H1 (cell line): ENCODE results near the gene PORCN. TPM values are rescaled to one million over a fixed set of nuclear protein-coding genes. Genes with fewer than 3 reads are reported as not detected.

Source experiments
- CTCF ChIA-PET: fragments of 300-600 bp; sonication (Branson Sonifier 250); formaldehyde crosslinking; loops from one replicate; lab custom pipeline; 2021; ENCODE audit not compliant: partially characterized antibody; lab: Charles Lee
- POLR2A ChIA-PET: fragments of 300-600 bp; sonication (Branson Sonifier 250); formaldehyde crosslinking; loops from one replicate; lab custom pipeline; 2021; ENCODE audit warnings: inconsistent platforms; ENCODE audit not compliant: partially characterized antibody; lab: Charles Lee
- DNase-seq, 2 experiments: peaks; one replicate each; pipeline versions ENCODE4 v3.0.0 to v3.0.0-alpha.2; 2010 to 2022; ENCODE audit warnings: low spot score in 2 of 2, low read depth in 1 of 2, mixed read lengths in 1 of 2
- FAIRE-seq: peaks from 2 replicates; lab custom pipeline; 2011; peaks lifted over from hg19 to GRCh38; lab: Jason Lieb, UNC
- H2AFZ ChIP-seq: 2 replicates; pipeline ENCODE4 v1.8.1; 2012; ENCODE audit warnings: low read length, inconsistent platforms
- H2AK5ac ChIP-seq: 2 replicates; pipeline ENCODE4 v1.6.1; 2013; ENCODE audit warnings: low read depth, low read length
- H2BK120ac ChIP-seq: replicated peaks from 2 replicates; pipeline ENCODE3; 2013; ENCODE audit warnings: low read depth, low read length, inconsistent platforms
- H2BK12ac ChIP-seq: 2 replicates; pipeline ENCODE4 v1.6.1; 2013; ENCODE audit warnings: low read depth, low read length
- H2BK15ac ChIP-seq: 2 replicates; pipeline ENCODE4 v1.6.1; 2013; ENCODE audit warnings: low read length
- H2BK20ac ChIP-seq: 2 replicates; pipeline ENCODE4 v1.6.1; 2013; ENCODE audit warnings: low read length
- H2BK5ac ChIP-seq: 2 replicates; pipeline ENCODE4 v1.6.1; 2013; ENCODE audit warnings: low read depth, low read length
- H3K14ac ChIP-seq: 2 replicates; pipeline ENCODE4 v1.6.1; 2013; ENCODE audit warnings: inconsistent platforms; ENCODE audit not compliant: insufficient read length
- H3K18ac ChIP-seq: 2 replicates; pipeline ENCODE4 v1.6.1; 2013; ENCODE audit warnings: low read length; ENCODE audit errors: extremely low read depth
- H3K23ac ChIP-seq: 2 replicates; pipeline ENCODE4 v1.6.1; 2013; ENCODE audit warnings: inconsistent platforms; ENCODE audit not compliant: insufficient read length
- H3K23me2 ChIP-seq: 2 replicates; pipeline ENCODE4 v1.6.1; 2013; ENCODE audit warnings: low read depth, low read length
- H3K27ac ChIP-seq: 2 replicates; pipeline ENCODE4 v1.6.1; 2011; ENCODE audit warnings: low read depth, low read length, inconsistent platforms
- H3K27me3 ChIP-seq, 4 experiments: replicated peaks in 1 of 4; 1 replicate in 1 of 4; 2 replicates in 3 of 4; pipeline versions ENCODE4 v1.6.1 to v1.8.1; 2011 to 2013; ENCODE audit warnings: low read length in 3 of 4, mild to moderate bottlenecking in 3 of 4, inconsistent platforms in 2 of 4, mixed read lengths in 2 of 4, moderate library complexity in 1 of 4; ENCODE audit not compliant: control insufficient read depth in 3 of 4, insufficient read depth in 3 of 4; ENCODE audit errors: extremely low read depth in 1 of 4
- H3K36me3 ChIP-seq, 4 experiments: 2 replicates each; pipeline versions ENCODE4 v1.6.1 to v1.8.1; 2011 to 2013; ENCODE audit warnings: mild to moderate bottlenecking in 4 of 4, low read length in 3 of 4, moderate library complexity in 2 of 4, control low read depth in 1 of 4, inconsistent platforms in 1 of 4; ENCODE audit not compliant: insufficient read depth in 4 of 4, control insufficient read depth in 2 of 4
- H3K4ac ChIP-seq: replicated peaks from 2 replicates; pipeline ENCODE3; 2013; ENCODE audit warnings: low read length, low read depth, mixed read lengths, inconsistent platforms; ENCODE audit not compliant: insufficient read length
- H3K4me1 ChIP-seq, 4 experiments: replicated peaks in 1 of 4; 1 replicate in 1 of 4; 2 replicates in 3 of 4; pipeline versions ENCODE4 v1.6.1 to v1.8.1; 2011 to 2013; ENCODE audit warnings: low read length in 3 of 4, inconsistent platforms in 2 of 4, mixed read lengths in 1 of 4; ENCODE audit not compliant: insufficient read depth in 4 of 4, control insufficient read depth in 3 of 4
- H3K4me2 ChIP-seq, 2 experiments: 2 replicates each; pipeline versions ENCODE4 v1.6.1 to v1.8.1; 2011 to 2013; ENCODE audit warnings: low read depth in 2 of 2, low read length in 2 of 2, control low read depth in 1 of 2, inconsistent platforms in 1 of 2, mild to moderate bottlenecking in 1 of 2; ENCODE audit not compliant: insufficient read depth in 1 of 2
- H3K4me3 ChIP-seq, 4 experiments: fragments of 200-600, 300-600 bp in 1 of 4; sonication (generic), shearing (Covaris generic), sonication (Bioruptor Twin) in 1 of 4; 2 replicates each; pipeline versions ENCODE4 v1.5.1 to v1.8.1; 2011 to 2016; ENCODE audit warnings: low read length in 4 of 4, low read depth in 3 of 4, control low read depth in 2 of 4, inconsistent platforms in 2 of 4, mild to moderate bottlenecking in 2 of 4, mixed read lengths in 1 of 4, moderate library complexity in 1 of 4; ENCODE audit not compliant: insufficient read depth in 2 of 4; ENCODE audit errors: extremely low read depth in 1 of 4
- H3K56ac ChIP-seq: replicated peaks from 2 replicates; pipeline ENCODE3; 2013; ENCODE audit warnings: low read depth, mild to moderate bottlenecking, mixed read lengths, low read length, inconsistent platforms; ENCODE audit not compliant: insufficient read length
- H3K79me1 ChIP-seq: 2 replicates; pipeline ENCODE4 v1.6.1; 2013; ENCODE audit warnings: low read depth, low read length, control low read depth
- H3K79me2 ChIP-seq, 2 experiments: 2 replicates each; pipeline versions ENCODE4 v1.6.1 to v1.8.1; 2012 to 2013; ENCODE audit warnings: low read length in 2 of 2, mild to moderate bottlenecking in 2 of 2, inconsistent platforms in 1 of 2; ENCODE audit not compliant: insufficient read depth in 2 of 2, control insufficient read depth in 1 of 2
- H3K9ac ChIP-seq, 4 experiments: replicated peaks in 1 of 4; 1 replicate in 1 of 4; 2 replicates in 3 of 4; pipeline versions ENCODE4 v1.6.1 to v1.8.1; 2011 to 2013; ENCODE audit warnings: low read depth in 3 of 4, low read length in 3 of 4, control low read depth in 2 of 4, mild to moderate bottlenecking in 2 of 4, moderate library complexity in 2 of 4, inconsistent platforms in 1 of 4; ENCODE audit errors: extremely low read depth in 1 of 4
- H3K9me3 ChIP-seq, 2 experiments: 2 replicates each; pipeline versions ENCODE4 v1.6.1 to v1.8.1; 2012 to 2013; ENCODE audit warnings: mild to moderate bottlenecking in 2 of 2, moderate library complexity in 2 of 2, control low read depth in 1 of 2, inconsistent platforms in 1 of 2, low read depth in 1 of 2, low read length in 1 of 2, mixed read lengths in 1 of 2; ENCODE audit not compliant: insufficient read depth in 2 of 2
- H4K20me1 ChIP-seq, 2 experiments: replicated peaks in 1 of 2; 2 replicates each; pipeline versions ENCODE3 to v1.8.1; 2011 to 2013; ENCODE audit warnings: inconsistent platforms in 2 of 2, low read length in 2 of 2, mild to moderate bottlenecking in 1 of 2; ENCODE audit not compliant: insufficient read depth in 2 of 2, control insufficient read depth in 1 of 2
- H4K5ac ChIP-seq: 2 replicates; pipeline ENCODE4 v1.6.1; 2013; ENCODE audit warnings: low read length, low read depth, mixed read lengths, inconsistent platforms; ENCODE audit not compliant: insufficient read length
- H4K8ac ChIP-seq: 2 replicates; pipeline ENCODE4 v1.8.0; 2013; ENCODE audit warnings: mild to moderate bottlenecking, moderate library complexity, low read length, inconsistent platforms; ENCODE audit not compliant: insufficient read depth; ENCODE audit errors: extremely low read depth
- H4K91ac ChIP-seq: replicated peaks from 2 replicates; pipeline ENCODE3; 2013; ENCODE audit warnings: low read length, mixed read lengths, inconsistent platforms; ENCODE audit not compliant: insufficient read length
- BCL11A ChIP-seq, 2 experiments: IDR thresholded peaks; one replicate each; pipeline ENCODE4 v1.6.1; 2011; ENCODE audit warnings: low read depth in 2 of 2, low read length in 2 of 2, mild to moderate bottlenecking in 2 of 2
- JUN ChIP-seq: IDR thresholded peaks from 2 replicates; pipeline ENCODE4 v1.6.1; 2011; ENCODE audit warnings: low read depth, mild to moderate bottlenecking, improper control_type of control experiment, low read length
- SRF ChIP-seq: IDR thresholded peaks from 2 replicates; pipeline ENCODE4 v1.6.1; 2011; ENCODE audit warnings: mild to moderate bottlenecking, low read depth, low read length, moderate library complexity
- TCF12 ChIP-seq: IDR thresholded peaks from 2 replicates; pipeline ENCODE4 v1.6.1; 2011; ENCODE audit warnings: low read depth, mild to moderate bottlenecking, low read length
- WGBS, 2 experiments: shearing (Covaris generic) in 1 of 2; methylation state at CpG; one replicate each; pipeline versions ENCODE4 v1.1.6 to v1.1.7; 2013 to 2015; ENCODE audit warnings: low lambda C conversion rate in 2 of 2, mixed read lengths in 2 of 2, inconsistent platforms in 1 of 2, low coverage in 1 of 2, missing lambda C conversion rate in 1 of 2; ENCODE audit not compliant: insufficient replicate concordance in 2 of 2, insufficient coverage in 1 of 2, insufficient read length in 1 of 2; ENCODE audit errors: extremely low coverage in 1 of 2, missing lambda C conversion rate in 1 of 2; 5-methylcytosine and 5-hydroxymethylcytosine counted together
- polyA plus RNA-seq, 7 experiments: library from polyadenylated mRNA; depleted of rRNA in 3 of 7; stranded (reverse) in 5 of 7; unstranded in 2 of 7; fragments of >200 nt in 5 of 7; fragments of 200-250 nt in 2 of 7; gene quantifications; 1 replicate in 5 of 7; 2 replicates in 1 of 7; 4 replicates in 1 of 7; pipeline versions ENCODE4 v1.2.1 to v1.2.3, GENCODE V29; 2011 to 2013; ENCODE audit warnings: missing spikeins in 2 of 7, mixed read lengths in 2 of 7
- total RNA-seq: library from RNA; stranded (reverse); fragmentation: NEBNext Ultra II Directional; extraction: Animal tissue kit (Norgen Biotek cat#: 25700); gene quantifications from 2 replicates; pipeline ENCODE4 v1.2.1, GENCODE V29; 2021

Gene PORCN
- total and polyA plus RNA-seq, 2 of the 8 experiments (the other 6 are each of a cell fraction or from before 2014, with no cell fraction given): 14.6 to 34.1 TPM

DNA sequence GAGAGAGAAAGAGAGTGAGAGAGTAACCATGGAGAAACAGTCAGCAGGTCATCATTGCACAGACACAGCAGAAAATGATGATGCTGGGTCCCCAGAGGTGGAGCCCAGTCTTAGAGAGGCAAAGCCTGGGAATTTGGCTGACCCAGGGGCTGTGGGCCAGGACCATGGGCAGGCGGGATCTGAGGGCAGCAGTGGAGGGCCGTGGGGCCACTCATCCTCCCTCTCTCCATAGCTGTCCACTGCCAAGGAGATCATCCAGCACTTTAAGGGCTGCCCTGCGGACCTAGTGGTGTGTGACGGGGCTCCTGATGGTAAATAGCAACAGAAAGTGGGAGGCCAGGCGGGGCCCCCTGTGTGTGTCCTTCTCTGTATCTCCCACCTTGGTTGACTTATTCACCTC lies 30.0 kb upstream of the PORCN start:
- no peak overlapping the region for H3K4ac ChIP-seq
- no peak overlapping the region for H4K5ac ChIP-seq
- peaks cover 0 to 24% of the 10 kb centered on the region in 2 experiments; a peak in 2 of 4 replicates for H3K79me2 ChIP-seq
- FAIRE-seq: no peak
- no peak overlapping the region for H3K4me3 ChIP-seq
- WGBS, 2 experiments: 92% methylated on average over 4 of the region's 5 CpGs; no CpG with 5 or more reads in 1 of the 2 experiments
- no peak overlapping the region for H2BK5ac ChIP-seq
- H2BK20ac ChIP-seq: no peak overlapping the region
- no peak for DNase-seq
- no peak overlapping the region for H3K56ac ChIP-seq
- no peak overlapping the region for H3K18ac ChIP-seq
- no peak overlapping the region for H3K9ac ChIP-seq
- no peak overlapping the region for H3K23ac ChIP-seq
- peaks cover 0 to 16% (median 5%) of the 10 kb centered on the region in 4 experiments; a peak in 5 of 8 replicates for H3K36me3 ChIP-seq
- H3K14ac ChIP-seq: no peak overlapping the region
- ChIA-PET CTCF (no interaction called here), POLR2A (no interaction called here)
- no peak overlapping the region for H3K4me2 ChIP-seq
- no peaks in the 10 kb centered on the region for H3K79me1 ChIP-seq
- peaks cover 3% of the 10 kb centered on the region; the same call in 1 of the 2 replicates for H3K23me2 ChIP-seq
- TF ChIP-seq BCL11A (IDR thresholded peaks at IDR 0.05; ENCODE audit: low read depth in 2 of 2, low read length in 2 of 2): no peak
- no peak for TF ChIP-seq SRF
- TF ChIP-seq JUN: no peak
- no peak for TF ChIP-seq TCF12
- peaks cover under 1 to 3% (median under 1%) of the 10 kb centered on the region in 4 experiments; a peak in 3 of 7 replicates for H3K4me1 ChIP-seq
- H4K8ac ChIP-seq: no peak overlapping the region
- H3K27me3 ChIP-seq: no peaks in the 10 kb centered on the region
- no peak overlapping the region for H2AFZ ChIP-seq
- H3K27ac ChIP-seq: no peak overlapping the region
- no peak overlapping the region for H4K91ac ChIP-seq
- H2BK12ac ChIP-seq: no peak overlapping the region
- no peaks in the 10 kb centered on the region for H3K9me3 ChIP-seq
- peaks cover 0 to 7% of the 10 kb centered on the region in 2 experiments for H4K20me1 ChIP-seq
- no peak overlapping the region for H2BK15ac ChIP-seq
- H2BK120ac ChIP-seq: no peak overlapping the region
- no peak overlapping the region for H2AK5ac ChIP-seq
